ENCODE data around the gene SORL1-AS1.
"Not testable (repeated sequence)": the region's sequence is repeated elsewhere in the genome, so short reads cannot be mapped to it uniquely, and the experiment has no call there.

DNA sequence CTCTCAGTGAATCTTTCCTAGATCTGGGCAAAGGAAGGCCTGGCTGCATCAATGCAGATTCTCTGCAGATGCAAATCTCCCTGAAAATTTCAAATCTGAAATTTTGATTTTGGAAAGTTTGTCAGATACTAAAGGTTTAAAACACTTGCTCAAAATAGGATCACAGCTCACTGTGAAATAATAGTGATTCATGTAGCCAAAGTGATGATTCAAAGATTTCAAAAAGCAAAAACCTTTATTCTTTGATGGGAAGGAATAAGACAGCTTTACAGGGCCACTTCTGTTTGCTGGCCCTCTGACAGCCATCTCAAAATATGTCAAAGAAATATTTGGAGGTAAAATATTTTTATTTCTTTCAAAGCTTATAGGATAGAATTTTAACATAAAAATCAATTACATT is 41.4 kb downstream of the SORL1-AS1 start:
- TF ChIP-seq, protein P1, sequence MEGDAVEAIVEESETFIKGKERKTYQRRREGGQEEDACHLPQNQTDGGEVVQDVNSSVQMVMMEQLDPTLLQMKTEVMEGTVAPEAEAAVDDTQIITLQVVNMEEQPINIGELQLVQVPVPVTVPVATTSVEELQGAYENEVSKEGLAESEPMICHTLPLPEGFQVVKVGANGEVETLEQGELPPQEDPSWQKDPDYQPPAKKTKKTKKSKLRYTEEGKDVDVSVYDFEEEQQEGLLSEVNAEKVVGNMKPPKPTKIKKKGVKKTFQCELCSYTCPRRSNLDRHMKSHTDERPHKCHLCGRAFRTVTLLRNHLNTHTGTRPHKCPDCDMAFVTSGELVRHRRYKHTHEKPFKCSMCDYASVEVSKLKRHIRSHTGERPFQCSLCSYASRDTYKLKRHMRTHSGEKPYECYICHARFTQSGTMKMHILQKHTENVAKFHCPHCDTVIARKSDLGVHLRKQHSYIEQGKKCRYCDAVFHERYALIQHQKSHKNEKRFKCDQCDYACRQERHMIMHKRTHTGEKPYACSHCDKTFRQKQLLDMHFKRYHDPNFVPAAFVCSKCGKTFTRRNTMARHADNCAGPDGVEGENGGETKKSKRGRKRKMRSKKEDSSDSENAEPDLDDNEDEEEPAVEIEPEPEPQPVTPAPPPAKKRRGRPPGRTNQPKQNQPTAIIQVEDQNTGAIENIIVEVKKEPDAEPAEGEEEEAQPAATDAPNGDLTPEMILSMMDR (IDR thresholded peaks at IDR 0.05): not testable (repeated sequence)
- TF ChIP-seq POLR2A (IDR thresholded peaks at IDR 0.05): not testable (repeated sequence)

Measured in lower leg skin (tissue), 3 donors.